IPS-NIHi7 (cell line): ENCODE data around the gene XRCC4.
"Not testable (repeated sequence)": the region's sequence is repeated elsewhere in the genome, so short reads cannot be mapped to it uniquely, and the experiment has no call there.

Source experiments
- DNase-seq: peaks from one replicate; pipeline ENCODE4 v3.0.0; 2012; ENCODE audit warnings: mixed read lengths; ENCODE audit errors: extremely low spot score

XRCC4 gene

DNA sequence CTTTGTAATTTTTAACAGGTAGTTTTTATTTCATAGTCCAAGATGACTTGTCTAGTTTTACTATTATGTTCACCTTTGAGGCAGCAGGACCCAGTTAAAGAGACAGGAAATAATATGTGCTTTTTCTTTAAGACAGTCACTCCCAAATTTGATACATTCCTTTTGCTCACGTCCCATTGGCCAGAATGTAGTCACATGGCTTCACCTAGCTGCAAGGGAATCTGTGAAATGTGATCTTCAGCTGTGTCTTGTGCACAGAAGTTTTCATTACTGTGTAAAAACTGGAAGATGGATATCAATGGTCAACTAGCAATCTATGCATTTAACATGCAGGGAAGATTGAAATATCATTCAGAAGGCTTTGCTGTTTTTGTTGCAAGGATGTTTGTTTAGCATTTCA, 41.1 kb downstream of the XRCC4 start:
- DNase-seq: no peak

DNA sequence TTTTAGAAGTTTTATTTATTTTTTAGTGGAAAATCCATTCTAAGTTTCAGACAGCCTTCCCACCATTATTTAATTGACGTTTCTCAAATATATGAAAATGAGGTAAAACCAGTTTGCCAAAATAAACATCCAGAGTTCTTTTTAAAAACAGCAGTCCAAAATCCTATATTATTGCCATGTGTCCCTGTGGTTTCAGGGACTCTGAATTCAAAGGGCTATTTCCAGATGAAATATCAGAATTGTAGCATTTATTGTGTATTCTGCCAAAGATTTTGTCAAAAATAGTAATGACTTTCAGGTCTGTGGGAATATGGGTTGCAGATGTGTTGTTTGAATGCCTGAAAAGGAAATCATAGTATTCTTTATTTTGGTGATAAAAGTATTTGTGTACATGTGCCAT, 41.6 kb downstream of the XRCC4 start:
- no peak for DNase-seq

DNA sequence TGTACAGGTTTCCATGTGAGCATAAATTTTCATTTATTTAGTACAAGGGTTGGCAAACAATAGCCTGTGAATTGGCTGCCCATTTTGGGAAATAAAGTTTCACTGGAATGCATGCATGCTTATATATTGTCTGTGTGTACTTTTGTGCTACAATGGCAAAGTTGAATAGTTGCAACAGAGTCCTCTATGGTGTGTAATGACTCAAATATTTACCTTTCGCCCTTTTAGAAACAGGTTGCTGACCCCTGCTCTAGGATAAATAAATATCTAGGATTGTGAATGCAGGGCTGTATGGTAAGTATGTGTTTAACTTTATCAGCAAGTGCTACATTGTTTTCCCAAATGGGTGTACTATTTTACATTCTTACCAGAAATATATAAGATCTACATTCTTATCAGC, 47.2 kb downstream of the XRCC4 start:
- no peak for DNase-seq

DNA sequence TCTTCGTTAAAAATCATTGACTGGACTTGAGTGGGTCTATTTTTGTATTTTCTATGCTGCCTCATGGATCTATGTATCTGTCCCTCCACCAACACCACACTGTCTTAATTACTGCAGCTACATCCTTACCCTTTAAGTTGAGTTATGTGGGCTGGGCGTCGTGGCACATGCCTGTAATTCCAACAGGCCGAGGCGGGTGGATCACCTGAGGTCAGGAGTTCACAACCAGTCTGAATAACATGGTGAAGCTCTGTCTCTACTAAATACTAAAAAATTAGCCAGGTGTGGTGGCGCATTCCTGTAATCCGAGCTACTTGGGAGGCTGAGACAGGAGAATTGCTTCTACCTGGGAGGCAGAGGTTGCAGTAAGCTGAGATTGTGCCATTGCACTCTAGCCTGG, 48.2 kb downstream of the XRCC4 start:
- DNase-seq: no peak

DNA sequence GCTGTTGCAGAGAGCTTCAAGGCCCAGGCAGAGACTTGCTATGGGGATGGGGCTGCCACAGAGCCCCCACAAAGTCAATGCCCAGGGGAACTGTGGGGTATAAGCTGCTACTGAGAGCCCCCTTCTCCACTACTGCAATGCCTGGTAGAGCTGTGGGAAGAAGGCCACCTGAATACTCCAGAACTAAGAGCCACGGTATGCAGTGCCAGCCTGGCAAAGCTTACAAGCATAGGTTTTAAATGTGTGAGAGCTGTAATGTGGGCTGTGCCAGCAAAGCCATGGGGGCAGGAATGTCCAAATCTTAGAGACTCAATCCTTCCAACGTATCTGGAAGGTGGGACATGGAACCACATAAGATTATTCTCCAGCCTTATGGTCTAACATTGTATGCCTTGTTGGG, 49.2 kb downstream of the XRCC4 start:
- DNase-seq: no peak

DNA sequence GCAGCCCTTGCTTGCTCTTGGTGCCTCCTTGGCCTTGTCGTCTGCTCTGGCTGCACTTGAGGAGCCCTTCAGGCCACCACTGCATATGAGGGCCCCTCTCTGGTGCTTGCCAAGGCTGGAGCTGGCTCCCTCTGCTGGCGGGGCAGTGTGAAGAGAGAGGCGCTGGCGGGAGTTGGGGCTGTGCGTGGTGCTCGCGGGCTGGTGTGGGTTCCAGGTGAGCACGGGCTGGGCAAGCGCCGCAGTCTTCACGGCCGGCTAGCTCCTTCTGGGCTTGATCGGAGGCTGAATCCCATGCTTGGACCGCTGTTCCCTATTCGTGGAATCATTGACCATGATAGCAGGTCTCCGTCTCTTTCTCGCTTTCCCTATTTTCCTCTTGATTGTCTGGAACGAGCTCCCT, 56.5 kb downstream of the XRCC4 start:
- no peak for DNase-seq

DNA sequence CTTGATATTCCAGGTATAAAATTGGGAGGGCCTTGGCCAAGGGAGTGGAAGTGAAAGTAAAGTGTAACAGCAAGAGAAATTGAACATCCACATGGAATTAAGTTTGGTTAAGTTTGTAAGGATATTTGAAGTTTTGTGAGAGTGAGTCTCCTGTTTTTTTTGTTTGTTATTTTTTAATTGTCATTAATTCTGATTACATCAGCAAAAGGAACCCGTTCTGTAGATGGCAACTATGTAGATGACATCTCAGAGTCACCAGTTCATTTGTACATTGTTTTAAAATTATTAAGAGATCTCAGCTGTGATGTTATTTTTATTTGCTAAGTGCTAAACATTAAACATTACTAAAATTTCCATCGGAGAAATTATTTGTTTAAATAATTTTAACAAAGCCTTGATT, 65.2 kb downstream of the XRCC4 start:
- no peak for DNase-seq

DNA sequence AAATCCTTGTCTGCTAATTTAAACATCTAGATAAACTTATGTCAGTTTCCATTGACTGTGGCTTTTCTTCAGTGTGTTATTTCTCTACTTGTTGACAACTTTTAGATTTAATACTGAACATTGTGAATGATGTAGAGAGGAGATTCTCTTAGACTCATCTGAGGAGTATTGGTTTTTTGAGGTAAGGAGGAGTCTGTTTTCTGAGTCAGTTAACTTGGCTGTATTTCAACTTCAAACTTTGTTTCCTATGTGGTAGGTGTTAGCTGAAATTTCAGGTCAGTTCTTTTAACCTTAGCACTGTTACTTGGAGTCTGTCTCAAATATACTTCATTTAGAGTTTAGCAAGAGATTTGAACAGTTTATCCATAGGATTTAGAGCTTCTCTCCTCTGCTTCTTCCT, 67.9 kb downstream of the XRCC4 start:
- no peak for DNase-seq

DNA sequence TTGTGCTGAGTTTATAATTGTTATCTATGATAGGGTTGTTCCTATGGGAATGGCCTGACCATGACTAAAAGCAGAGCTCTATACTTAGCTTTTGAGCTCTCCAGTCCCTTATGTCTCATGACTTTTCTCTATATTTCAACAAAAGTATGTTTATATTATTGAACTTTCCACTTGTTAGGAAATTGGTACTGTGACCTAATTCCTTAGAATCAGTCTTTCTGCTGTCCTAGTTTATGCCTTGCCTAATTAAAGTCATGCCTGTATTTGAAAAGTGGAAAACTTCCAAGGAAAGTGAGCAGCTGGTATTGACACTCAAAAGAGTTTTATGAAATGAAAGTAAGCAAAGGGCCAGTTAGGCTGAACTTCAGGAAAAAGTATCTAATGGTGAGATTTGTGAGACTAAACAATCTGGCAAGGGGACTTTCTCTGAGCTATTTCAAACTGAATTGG, 68.6 kb downstream of the XRCC4 start:
- DNase-seq: no peak

DNA sequence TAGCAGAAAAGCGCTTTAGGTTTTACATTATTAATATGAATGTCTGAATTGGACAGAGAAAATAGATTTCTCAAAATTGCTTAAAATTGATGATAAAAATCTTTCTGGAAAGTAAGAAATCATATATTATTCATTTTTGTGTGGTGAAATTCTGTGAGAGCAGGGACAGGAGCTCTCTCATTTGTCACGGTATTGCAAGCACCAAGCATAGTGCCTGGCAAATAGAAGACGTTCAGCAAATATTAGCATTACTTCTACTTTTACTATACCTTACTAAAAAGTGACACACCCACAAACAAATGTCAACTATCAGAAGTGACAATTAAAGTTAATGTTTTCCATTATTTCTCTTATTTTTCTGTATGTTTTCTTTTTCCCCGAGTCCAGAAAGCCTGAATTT, 69.1 kb downstream of the XRCC4 start:
- no peak for DNase-seq

DNA sequence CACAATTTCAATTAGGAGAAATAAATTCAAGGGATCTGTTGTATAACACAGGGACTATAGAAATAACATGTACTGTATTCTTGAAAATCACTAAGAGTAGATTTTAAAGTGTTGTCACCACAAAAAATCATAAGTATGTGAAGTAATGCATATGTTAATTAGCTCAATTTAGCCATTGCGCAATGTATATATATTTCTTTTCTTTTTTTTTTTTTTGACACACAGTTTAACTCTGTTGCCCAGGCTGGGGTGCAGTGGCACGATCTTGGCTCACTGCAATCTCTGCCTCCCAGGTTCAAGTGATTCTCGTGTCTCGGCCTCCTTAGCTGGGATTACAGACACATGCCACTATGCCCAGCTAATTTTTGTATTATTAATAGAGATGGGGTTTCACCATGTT, 70.2 kb downstream of the XRCC4 start:
- DNase-seq: no peak

DNA sequence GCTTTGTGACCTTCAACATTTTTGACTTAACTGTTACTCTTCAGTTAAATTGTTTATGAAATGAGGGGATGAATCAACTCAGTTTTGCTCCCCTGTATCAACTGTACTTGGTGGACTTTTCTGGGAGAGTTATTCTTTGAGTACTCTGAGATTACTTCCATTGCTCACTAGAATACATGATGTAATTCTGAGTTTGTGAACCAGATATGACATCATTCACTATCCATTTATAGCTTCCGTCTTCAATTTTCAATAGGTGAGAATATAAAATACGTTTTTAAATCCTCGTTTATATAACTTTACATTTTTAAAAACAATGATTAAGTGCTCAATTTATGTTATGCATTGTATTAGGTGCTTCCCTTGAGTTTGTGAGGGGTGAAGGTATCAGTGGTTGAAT, 71.0 kb downstream of the XRCC4 start:
- DNase-seq: no peak

DNA sequence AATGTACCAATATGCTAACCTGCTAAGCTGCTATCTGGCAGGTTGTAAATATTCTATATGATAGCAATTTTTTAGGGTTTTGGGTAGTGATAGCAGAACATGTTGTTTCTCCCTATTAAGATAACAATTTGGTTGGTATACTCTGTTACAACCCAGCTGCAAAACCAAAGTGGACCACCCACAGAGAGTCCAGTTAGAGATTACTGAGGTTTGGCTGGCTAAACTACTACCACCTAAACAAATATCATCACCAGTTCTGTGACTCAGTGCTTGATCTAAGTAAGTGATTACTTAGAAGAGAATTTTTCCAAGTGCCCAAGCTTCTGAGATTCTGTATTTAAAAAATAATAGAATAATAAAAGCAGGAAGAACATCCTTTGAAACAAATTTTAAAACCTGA, 72.3 kb downstream of the XRCC4 start:
- DNase-seq: no peak

DNA sequence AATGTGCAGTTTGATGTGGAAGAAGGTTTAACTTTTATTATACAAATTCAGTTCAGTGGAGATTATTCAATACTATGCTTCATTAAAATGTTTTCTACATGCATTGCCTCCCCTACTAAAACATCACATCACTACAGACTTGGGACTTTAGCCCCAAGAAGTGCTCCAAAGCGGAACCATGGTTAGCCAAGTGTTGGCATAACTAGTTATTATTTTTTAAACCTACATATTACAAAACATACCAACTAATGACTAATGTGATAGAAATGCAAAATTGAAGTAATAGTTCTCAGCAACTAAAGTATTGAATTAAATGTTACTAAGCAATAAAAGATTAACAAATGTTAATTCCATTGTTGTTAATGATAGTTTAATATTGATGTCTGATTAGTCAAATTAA, 74.5 kb downstream of the XRCC4 start:
- DNase-seq: no peak

DNA sequence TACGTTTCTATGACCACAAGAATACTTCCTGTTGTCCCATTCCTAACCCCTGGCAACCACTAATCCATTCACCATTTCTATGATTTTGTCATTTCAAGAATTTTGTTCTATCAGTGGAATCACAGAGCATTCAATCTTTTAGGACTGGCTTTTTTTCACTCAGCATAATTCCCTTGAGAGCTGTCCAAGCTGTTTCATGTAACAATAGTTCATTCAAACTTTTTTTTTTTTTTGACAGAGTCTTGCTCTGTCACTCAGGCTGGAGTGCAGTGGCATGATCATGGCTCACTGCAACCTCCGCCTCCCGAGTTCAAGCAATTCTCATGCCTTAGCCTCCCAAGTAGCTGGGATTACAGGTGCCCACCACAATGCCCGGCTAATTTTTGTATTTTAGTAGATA, 75.6 kb downstream of the XRCC4 start:
- not testable (repeated sequence) for DNase-seq

DNA sequence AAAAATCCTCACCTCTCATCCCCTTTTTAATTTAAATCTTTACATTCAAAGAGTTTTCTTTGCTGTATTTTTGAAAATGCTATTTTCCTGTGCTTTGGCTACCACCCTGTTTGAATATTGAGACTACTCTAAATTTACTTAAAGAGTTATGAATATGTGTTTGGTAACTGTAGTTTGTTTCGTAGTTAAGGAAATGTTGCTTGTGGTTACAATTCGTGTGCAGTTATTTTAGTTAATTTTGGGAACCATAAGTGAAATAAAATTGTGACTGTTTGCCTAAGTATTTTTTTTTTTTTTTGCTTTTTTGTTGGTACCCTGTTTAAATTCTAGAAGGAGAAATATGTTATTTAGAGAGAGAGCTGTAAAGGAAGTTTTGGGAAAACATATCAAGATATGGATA, 78.7 kb downstream of the XRCC4 start:
- no peak for DNase-seq

DNA sequence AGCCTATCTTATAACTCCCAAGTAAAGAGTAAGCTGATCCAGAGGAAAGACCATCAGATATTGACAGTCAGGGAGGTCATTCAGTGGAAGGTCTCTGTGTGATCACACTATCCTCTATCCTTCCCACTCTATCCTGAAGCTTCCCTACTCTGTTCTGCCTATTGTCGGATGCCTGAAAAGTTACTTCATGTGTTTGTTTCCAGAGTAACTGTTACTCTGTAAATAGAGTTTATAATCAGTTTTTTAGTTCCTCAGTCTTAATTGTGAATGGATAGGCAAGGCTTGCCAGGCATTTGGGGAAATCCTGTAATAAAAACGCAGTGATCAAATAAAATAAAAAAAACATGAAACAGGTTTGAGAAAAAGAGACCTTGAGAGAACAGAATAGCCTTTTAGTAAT, 79.8 kb downstream of the XRCC4 start:
- DNase-seq: no peak

DNA sequence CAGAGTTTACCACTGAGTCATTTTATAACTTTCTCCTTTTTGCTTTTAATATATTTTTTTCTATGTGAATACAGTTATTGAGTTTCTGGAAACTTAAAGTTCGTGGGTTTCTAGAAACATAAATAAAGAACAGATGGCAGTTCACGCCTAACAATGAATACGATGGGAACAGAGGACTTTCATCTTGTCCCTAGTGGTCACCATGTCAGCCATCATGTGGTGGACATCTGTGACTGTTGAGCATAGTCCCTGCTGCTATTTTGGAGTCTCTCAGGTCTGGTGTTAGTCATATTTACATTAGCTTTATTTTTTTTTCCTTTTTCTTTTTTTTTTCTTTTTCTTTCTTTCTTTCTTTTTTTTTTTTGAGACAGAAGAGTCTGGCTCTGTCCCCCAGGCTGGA, 85.3 kb downstream of the XRCC4 start:
- no peak for DNase-seq

DNA sequence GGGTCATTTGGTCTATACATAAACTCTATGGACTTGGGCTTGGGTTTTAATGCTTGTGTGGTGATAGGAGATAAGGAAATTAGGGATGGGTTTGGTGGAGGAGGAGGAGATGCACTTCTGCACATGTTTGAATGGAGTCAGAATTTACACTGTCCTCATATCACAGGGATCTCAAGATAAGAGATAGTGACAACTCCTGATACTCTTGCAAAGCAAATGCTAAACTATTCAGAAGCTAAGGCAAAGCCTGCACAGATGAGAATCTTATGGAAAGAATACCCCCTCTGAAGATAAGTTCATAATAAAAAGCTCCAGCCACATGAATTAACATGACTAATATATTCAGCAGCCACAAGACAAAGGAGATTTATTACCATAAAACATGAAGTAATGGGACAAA, 90.2 kb downstream of the XRCC4 start:
- no peak for DNase-seq

DNA sequence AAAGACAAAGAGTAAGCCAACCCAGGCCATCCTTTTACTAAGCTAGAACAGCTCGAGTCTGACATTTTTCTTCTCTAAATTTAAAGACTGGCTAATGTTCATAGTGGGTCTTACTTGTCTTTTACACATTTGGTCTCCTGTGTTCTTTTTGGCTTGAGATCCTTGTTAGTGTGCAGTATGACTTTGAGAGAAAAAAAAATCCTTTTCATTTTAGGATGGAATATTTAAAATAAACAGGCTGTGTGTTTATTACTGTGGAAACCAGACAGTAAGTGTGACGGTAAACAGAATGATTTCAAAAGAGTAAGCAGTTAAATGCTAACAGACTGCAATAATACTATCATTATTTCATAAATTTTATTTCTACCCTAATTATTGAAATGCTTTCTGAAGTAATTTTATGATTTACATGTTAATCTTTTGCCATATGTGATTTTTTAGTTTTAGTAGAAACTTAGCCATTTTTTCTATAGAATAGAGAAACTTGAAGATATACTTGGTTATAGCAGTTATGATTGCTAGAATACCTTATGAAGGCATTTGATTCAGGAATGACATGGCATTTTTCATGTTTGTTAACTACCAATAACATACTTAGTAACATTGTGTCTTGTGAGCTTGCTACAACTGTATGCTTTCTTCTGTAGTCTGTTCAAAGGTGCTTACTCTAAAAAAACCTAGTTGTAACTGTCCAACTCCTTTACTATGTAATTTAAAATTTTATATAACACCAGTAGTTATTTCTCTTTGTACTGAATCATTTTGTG, 92.4 kb downstream of the XRCC4 start:
- no peak for DNase-seq

DNA sequence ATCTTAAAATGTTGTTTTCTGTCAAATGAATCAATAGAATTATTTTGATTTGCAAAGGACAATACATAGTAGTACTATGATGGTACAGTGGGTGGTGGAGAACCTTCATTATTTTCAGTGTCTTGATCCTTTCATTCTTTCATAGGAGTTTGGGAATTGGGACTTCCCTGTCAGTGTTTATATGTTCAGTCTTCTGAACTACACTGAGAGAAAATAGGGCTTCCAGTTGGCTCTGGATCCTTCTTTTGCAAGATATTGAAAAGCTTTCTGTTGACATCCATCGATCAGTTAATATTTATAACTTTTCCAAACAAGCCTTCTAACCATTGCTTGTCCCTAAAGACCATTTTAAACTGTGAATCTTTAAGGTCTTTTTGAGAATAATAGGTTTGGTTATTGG, 94.7 kb downstream of the XRCC4 start:
- no peak for DNase-seq

DNA sequence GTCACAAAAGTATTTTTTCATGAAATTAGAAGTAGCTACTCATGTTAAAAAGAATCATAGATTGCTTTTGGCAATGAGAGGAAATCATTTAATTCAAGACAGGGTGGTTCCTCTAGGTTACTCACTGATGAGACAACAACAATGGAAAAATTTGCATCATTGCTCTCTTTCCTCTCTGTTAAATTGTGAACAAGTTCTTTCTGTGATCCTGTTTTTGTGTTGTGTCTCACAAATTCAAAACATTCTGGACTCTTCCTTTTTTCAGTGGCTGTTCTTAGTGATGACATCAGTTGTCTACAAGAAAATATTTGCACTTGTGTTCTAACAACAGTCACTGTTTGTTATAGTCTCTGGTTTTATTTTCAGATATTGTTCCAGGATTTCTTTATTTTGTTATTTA, 95.3 kb downstream of the XRCC4 start:
- DNase-seq: no peak

DNA sequence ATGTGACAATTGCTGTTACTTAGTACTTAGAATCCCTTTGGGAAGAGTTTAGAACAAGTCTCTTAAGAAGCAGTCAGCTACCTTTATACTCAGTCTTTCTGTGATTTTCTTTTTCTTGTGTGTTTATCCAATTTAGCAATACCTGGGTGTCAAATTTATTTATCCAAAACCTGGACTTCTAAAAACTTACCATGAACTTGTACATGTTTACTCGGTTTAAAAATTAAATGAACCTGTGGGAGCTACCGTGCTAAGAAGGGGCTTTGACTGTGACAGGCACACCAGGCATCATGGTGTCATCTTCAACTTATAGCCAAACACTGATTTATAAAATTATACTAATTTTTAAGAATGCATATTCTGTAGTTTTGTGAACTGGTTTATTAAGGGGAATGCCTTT, 96.5 kb downstream of the XRCC4 start:
- no peak for DNase-seq

DNA sequence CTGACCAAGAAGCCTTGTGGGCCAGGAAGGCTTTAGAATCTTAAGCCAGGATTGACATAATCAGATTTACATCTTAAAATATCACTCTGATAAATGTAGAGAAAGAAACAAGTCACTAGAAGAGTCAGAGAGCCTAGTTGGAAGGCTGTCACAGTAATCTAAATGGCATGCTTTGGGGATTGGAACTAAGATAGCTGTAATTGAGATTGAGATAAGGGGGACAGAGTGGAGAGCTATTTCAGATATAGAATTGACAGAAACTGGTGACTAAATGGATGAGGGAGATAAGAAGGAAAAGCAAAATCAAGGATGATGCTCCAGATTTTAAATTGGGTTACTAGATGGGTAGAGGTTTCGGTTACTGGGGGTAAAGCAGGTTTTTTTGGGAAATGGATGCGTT, 100.5 kb downstream of the XRCC4 start:
- no peak for DNase-seq
